ENCODE data around the gene IGSF10. TPM values are rescaled to one million over a fixed set of nuclear protein-coding genes. Genes with fewer than 3 reads are reported as not detected.
A peak's percentile ranks its signal among the peaks of the same experiment; 100 is the strongest.

IGSF10 gene
- total and polyA plus RNA-seq, 10 of the 15 experiments (the other 5 are each of a cell fraction or from before 2014, with no cell fraction given): under 0.01 to 0.18 (median 0.03) TPM; not detected in 2

GRCh38 chr3:151431940-151432339 is 28.9 kb downstream of the IGSF10 start:
- BruUV-seq (replicated peaks): no TSS peak
- H3K4me3 ChIP-seq: no peak overlapping the region
- no peak overlapping the region for H3K27ac ChIP-seq (ENCODE audit: control insufficient read depth, insufficient read depth)
- WGBS (ENCODE audit: insufficient coverage, insufficient replicate concordance, low lambda C conversion rate, missing lambda C conversion rate): 27% methylated on average over 3 of the region's 3 CpGs
- SMC1A ChIA-PET (ENCODE audit: uncharacterized antibody, unreplicated experiment): interaction anchor here (0.6 to 1.5 kb wide), 3 partner anchors 8 to 47 kb away, joined by 3 to 5 read pairs (median 4); partner anchors contain the start of gene P2RY12
- RAD21 ChIA-PET (ENCODE audit: unreplicated experiment): interaction anchor here (1.1 to 1.3 kb wide), 2 partner anchors 10 to 53 kb away, joined by 3 to 4 read pairs; no protein-coding TSS in a partner anchor
- no peak overlapping the region for H3K4me2 ChIP-seq (ENCODE audit: control insufficient read depth, insufficient read depth)
- POLR2A ChIA-PET: no interaction called here
- H3K79me2 ChIP-seq (ENCODE audit: control insufficient read depth, insufficient read depth, low read length): no peaks in the 10 kb centered on the region
- ATAC-seq (peak; percentile 25), DNase-seq (ENCODE audit: low read depth, low spot score) (no peak), FAIRE-seq (no peak)
- no peaks in the 10 kb centered on the region for H4K20me1 ChIP-seq (ENCODE audit: control insufficient read depth, insufficient read depth)
- H3K36me3 ChIP-seq (ENCODE audit: control insufficient read depth in 2 of 2, insufficient read depth in 2 of 2, low read length in 1 of 2): no peaks in the 10 kb centered on the region
- in situ Hi-C loops (cut with MboI) (loop anchor here (10.0 kb wide), 1 partner anchor 403 kb away; no protein-coding TSS in a partner anchor), intact Hi-C loops (cut with micrococcal nuclease; ENCODE audit: unreplicated experiment) (no loop called here)
- H3K9me3 ChIP-seq (replicated peaks; ENCODE audit: control insufficient read depth, insufficient read depth, low read length): no peaks in the 10 kb centered on the region
- TF ChIP-seq IRF5 (IDR thresholded peaks at IDR 0.05; ENCODE audit: borderline replicate concordance) (no peak), ZNF687 (IDR thresholded peaks at IDR 0.05) (no peak), KAT2A (conservative IDR thresholded peaks at IDR 0.05; ENCODE audit: control insufficient read depth, low read depth, low read length) (no peak), E4F1 (IDR thresholded peaks at IDR 0.05; ENCODE audit: borderline replicate concordance, partially characterized antibody) (no peak), NFYB (IDR thresholded peaks at IDR 0.05; ENCODE audit: insufficient read depth, low read depth, low read length) (no peak), BACH1 (IDR thresholded peaks at IDR 0.05; ENCODE audit: borderline replicate concordance) (no peak), CREM (IDR thresholded peaks at IDR 0.05; ENCODE audit: low read depth) (no peak), FOXM1 (IDR thresholded peaks at IDR 0.05; ENCODE audit: low read depth, low read length) (no peak), CBX5 (IDR thresholded peaks at IDR 0.05; ENCODE audit: low read depth) (no peak)
- no peaks in the 10 kb centered on the region for H3K4me1 ChIP-seq (ENCODE audit: control insufficient read depth, insufficient read depth, low read length)
- no peak overlapping the region for H3K9ac ChIP-seq (ENCODE audit: control insufficient read depth, insufficient read depth, low read length)
- no peak overlapping the region for H2AFZ ChIP-seq (ENCODE audit: control insufficient read depth, low read depth, low read length)
- CTCF ChIA-PET: interaction anchor here (0.9 to 2.4 kb wide), 4 partner anchors 8 to 487 kb away, joined by 3 to 9 read pairs (median 4); no protein-coding TSS in a partner anchor
- no peaks in the 10 kb centered on the region for H3K27me3 ChIP-seq (replicated peaks in 1 of 2; ENCODE audit: control insufficient read depth in 2 of 2, insufficient read depth in 2 of 2, low read length in 1 of 2)
